ENCODE results near the gene TSFM. TPM values are rescaled to one million over a fixed set of nuclear protein-coding genes. Genes with fewer than 3 reads are reported as not detected.

Gene TSFM
- total RNA-seq, 1 experiment from 2014 or later, result 40.3 TPM

- BruUV-seq (replicated peaks), result TSS peak; percentile 88
- Histone ChIP-seq H3K4me1 (ENCODE audit: control insufficient read depth, insufficient read depth, low read length) (peaks cover 16% of the 10 kb centered on the region), H3K9me3 (ENCODE audit: control insufficient read depth, insufficient read depth, low read depth, low read length) (no peaks in the 10 kb centered on the region), H3K27me3 (ENCODE audit: control insufficient read depth, insufficient read depth, low read length) (no peaks in the 10 kb centered on the region), H3K27ac (ENCODE audit: low read length) (peak overlapping the region; percentile 96), H3K4me3 (ENCODE audit: low read depth in 2 of 2, low read length in 2 of 2) (peak overlapping the region; percentile 81 to 94), H3K36me3 (ENCODE audit: control insufficient read depth, insufficient read depth, low read length) (peaks cover 2% of the 10 kb centered on the region; the same call in 1 of the 2 replicates)
- DNase-seq (ENCODE audit: low read depth, low spot score) (no peak), ATAC-seq (peak; percentile 87)
- POLR2A ChIA-PET, result interaction anchor here (0.6 to 0.7 kb wide), 2 partner anchors 15 to 134 kb away, joined by 9 to 12 read pairs; no protein-coding TSS in a partner anchor
- in situ Hi-C loops (cut with HindIII; ENCODE audit: low pct_unique_long_range_greater_than_20kb, low sequenced_read_pairs), result no loop called here
- no peak for TF ChIP-seq TCF7L2 (IDR thresholded peaks at IDR 0.05; ENCODE audit: low read depth, low read length)
- TF ChIP-seq, protein P1, sequence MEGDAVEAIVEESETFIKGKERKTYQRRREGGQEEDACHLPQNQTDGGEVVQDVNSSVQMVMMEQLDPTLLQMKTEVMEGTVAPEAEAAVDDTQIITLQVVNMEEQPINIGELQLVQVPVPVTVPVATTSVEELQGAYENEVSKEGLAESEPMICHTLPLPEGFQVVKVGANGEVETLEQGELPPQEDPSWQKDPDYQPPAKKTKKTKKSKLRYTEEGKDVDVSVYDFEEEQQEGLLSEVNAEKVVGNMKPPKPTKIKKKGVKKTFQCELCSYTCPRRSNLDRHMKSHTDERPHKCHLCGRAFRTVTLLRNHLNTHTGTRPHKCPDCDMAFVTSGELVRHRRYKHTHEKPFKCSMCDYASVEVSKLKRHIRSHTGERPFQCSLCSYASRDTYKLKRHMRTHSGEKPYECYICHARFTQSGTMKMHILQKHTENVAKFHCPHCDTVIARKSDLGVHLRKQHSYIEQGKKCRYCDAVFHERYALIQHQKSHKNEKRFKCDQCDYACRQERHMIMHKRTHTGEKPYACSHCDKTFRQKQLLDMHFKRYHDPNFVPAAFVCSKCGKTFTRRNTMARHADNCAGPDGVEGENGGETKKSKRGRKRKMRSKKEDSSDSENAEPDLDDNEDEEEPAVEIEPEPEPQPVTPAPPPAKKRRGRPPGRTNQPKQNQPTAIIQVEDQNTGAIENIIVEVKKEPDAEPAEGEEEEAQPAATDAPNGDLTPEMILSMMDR (IDR thresholded peaks at IDR 0.05), result no peak
- TF ChIP-seq POLR2AphosphoS5 (IDR thresholded peaks at IDR 0.05; ENCODE audit: low read depth, low read length), result no peak
- no peak for TF ChIP-seq REST (IDR thresholded peaks at IDR 0.05; ENCODE audit: insufficient read depth in 1 of 2, low read depth in 2 of 2, low read length in 1 of 2)
- TF ChIP-seq SIN3A (IDR thresholded peaks at IDR 0.05; ENCODE audit: borderline replicate concordance, insufficient read depth, low read depth, low read length), result no peak
- CTCF ChIA-PET, result no interaction called here
- intact Hi-C loops (cut with micrococcal nuclease; ENCODE audit: unreplicated experiment), result no loop called here
Measured at GRCh38 chr12:57771236-57771872, 11.2 kb upstream of the TSFM start.

DNA sequence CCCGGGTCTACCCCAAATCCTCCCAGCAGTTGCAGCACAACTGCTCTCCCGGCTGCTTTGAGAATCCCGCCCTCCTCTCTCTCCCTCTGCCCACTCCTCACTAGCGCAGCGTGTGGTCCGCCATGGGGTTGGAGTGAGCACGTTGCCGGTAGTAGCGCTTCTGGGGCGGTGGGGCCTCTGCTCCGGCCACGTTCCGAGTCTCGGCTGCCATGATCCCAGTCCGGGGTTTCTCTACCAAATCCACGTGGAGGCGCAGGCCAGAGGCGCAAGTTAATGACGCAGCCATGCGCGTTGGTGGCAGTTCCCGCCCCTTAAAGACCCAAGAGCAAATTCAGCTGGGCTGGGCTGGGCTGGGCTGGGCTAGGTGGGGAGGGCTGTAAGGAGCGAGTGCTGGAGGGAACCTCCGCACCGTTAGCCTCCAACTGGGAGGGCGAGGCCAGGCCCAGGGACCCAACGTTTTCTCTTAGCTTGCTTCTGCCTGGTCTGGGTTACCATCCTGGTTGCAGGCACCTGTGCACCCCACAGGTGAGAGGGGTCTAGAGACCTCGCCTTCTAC lies 10.6 kb upstream of the TSFM start, which contains the start of gene METTL1:
Gene METTL1 (minus strand): TSS at position 233 of the 556 bp plus-strand sequence. CDS start 22 bp downstream, at position 211.
- intact Hi-C loops (cut with micrococcal nuclease; ENCODE audit: unreplicated experiment), result no loop called here
- TF ChIP-seq SIN3A (IDR thresholded peaks at IDR 0.05; ENCODE audit: borderline replicate concordance, insufficient read depth, low read depth, low read length), result peak; percentile 75; the same call in 1 of the 2 replicates
- no peak for TF ChIP-seq TCF7L2 (IDR thresholded peaks at IDR 0.05; ENCODE audit: low read depth, low read length)
- TF ChIP-seq POLR2AphosphoS5 (IDR thresholded peaks at IDR 0.05; ENCODE audit: low read depth, low read length), result peak; percentile 98
- TF ChIP-seq, protein P1 (IDR thresholded peaks at IDR 0.05), result no peak
- TF ChIP-seq REST (IDR thresholded peaks at IDR 0.05; ENCODE audit: insufficient read depth in 1 of 2, low read depth in 2 of 2, low read length in 1 of 2), result no peak
- Histone ChIP-seq H3K27me3 (ENCODE audit: control insufficient read depth, insufficient read depth, low read length) (no peaks in the 10 kb centered on the region), H3K9me3 (ENCODE audit: control insufficient read depth, insufficient read depth, low read depth, low read length) (no peaks in the 10 kb centered on the region), H3K36me3 (ENCODE audit: control insufficient read depth, insufficient read depth, low read length) (peaks cover 2% of the 10 kb centered on the region; the same call in 1 of the 2 replicates), H3K4me1 (ENCODE audit: control insufficient read depth, insufficient read depth, low read length) (peaks cover 13% of the 10 kb centered on the region), H3K4me3 (ENCODE audit: low read depth in 2 of 2, low read length in 2 of 2) (peak within 1 kb of the TSS; percentile 81 to 94), H3K27ac (ENCODE audit: low read length) (peak within 1 kb of the TSS; percentile 96)
- peak; percentile 94 for DNase-seq (ENCODE audit: low read depth, low spot score)
- peak; percentile 92 for ATAC-seq
- in situ Hi-C loops (cut with HindIII; ENCODE audit: low pct_unique_long_range_greater_than_20kb, low sequenced_read_pairs), result no loop called here
- POLR2A ChIA-PET, result interaction anchor here (0.6 kb wide), 1 partner anchor 133 kb away, joined by 9 read pairs; no protein-coding TSS in a partner anchor
- CTCF ChIA-PET, result no interaction called here
- no TSS peak for BruUV-seq (replicated peaks)

All from Panc1 (cell line).